Skeletal muscle cell (primary cell): ENCODE measurements around the gene ARID1B.

Experiments used
- DNase-seq: peaks from one replicate; pipeline ENCODE4 v3.0.0-alpha.2; 2010; ENCODE audit warnings: low read depth
- H3K4me3 ChIP-seq: 2 replicates; pipeline ENCODE4 v1.5.1; 2011; ENCODE audit warnings: low read depth, mild to moderate bottlenecking, control low read depth, low read length, moderate library complexity

Gene ARID1B

GRCh38 chr6:156816505-156816904, 39.3 kb downstream of the ARID1B start:
- no peak for DNase-seq
- no peak overlapping the region for H3K4me3 ChIP-seq

- DNase-seq = no peak
- no peak overlapping the region for H3K4me3 ChIP-seq
Measured at GRCh38 chr6:156820089-156820798, 43.1 kb downstream of the ARID1B start.

GRCh38 chr6:156821707-156822106, 44.5 kb downstream of the ARID1B start:
- no peak for DNase-seq
- no peak overlapping the region for H3K4me3 ChIP-seq

- H3K4me3 ChIP-seq = no peak overlapping the region
- DNase-seq = no peak
Measured at GRCh38 chr6:156822747-156823206, 45.6 kb downstream of the ARID1B start.

GRCh38 chr6:156824142-156824541, 47.0 kb downstream of the ARID1B start:
- H3K4me3 ChIP-seq = no peak overlapping the region
- no peak for DNase-seq

GRCh38 chr6:156825475-156825874, 48.3 kb downstream of the ARID1B start:
- DNase-seq = no peak
- no peak overlapping the region for H3K4me3 ChIP-seq

GRCh38 chr6:156826290-156826955, 49.2 kb downstream of the ARID1B start:
- no peak overlapping the region for H3K4me3 ChIP-seq

GRCh38 chr6:156827382-156827781, 50.2 kb downstream of the ARID1B start:
- DNase-seq = no peak
- H3K4me3 ChIP-seq = no peak overlapping the region

More at GRCh38 chr6:156826290-156826955, 49.2 kb downstream of the ARID1B start:
- DNase-seq = no peak

GRCh38 chr6:156828280-156828703, 51.1 kb downstream of the ARID1B start:
- no peak overlapping the region for H3K4me3 ChIP-seq
- peak; percentile 75 for DNase-seq

- DNase-seq = no peak
- no peak overlapping the region for H3K4me3 ChIP-seq
Measured at GRCh38 chr6:156830126-156830525, 52.9 kb downstream of the ARID1B start.

- H3K4me3 ChIP-seq = no peak overlapping the region
- DNase-seq = no peak
Measured at GRCh38 chr6:156832231-156832647, 55.1 kb downstream of the ARID1B start.

- no peak for DNase-seq
Measured at GRCh38 chr6:156832669-156833068, 55.5 kb downstream of the ARID1B start.

GRCh38 chr6:156833755-156834154, 56.6 kb downstream of the ARID1B start:
- no peak overlapping the region for H3K4me3 ChIP-seq
- DNase-seq = no peak

More at GRCh38 chr6:156832669-156833068, 55.5 kb downstream of the ARID1B start:
- no peak overlapping the region for H3K4me3 ChIP-seq

GRCh38 chr6:156839129-156839528, 62.0 kb downstream of the ARID1B start:
- H3K4me3 ChIP-seq = no peak overlapping the region
- DNase-seq = no peak

- H3K4me3 ChIP-seq = no peak overlapping the region
- no peak for DNase-seq
Measured at GRCh38 chr6:156839591-156840001, 62.4 kb downstream of the ARID1B start.

GRCh38 chr6:156840136-156840535, 63.0 kb downstream of the ARID1B start:
- DNase-seq = no peak
- no peak overlapping the region for H3K4me3 ChIP-seq

GRCh38 chr6:156840606-156841005, 63.4 kb downstream of the ARID1B start:
- DNase-seq = no peak
- H3K4me3 ChIP-seq = no peak overlapping the region

- no peak for DNase-seq
- no peak overlapping the region for H3K4me3 ChIP-seq
Measured at GRCh38 chr6:156841508-156841907, 64.3 kb downstream of the ARID1B start.

GRCh38 chr6:156842598-156843250, 65.5 kb downstream of the ARID1B start:
- DNase-seq = no peak
- no peak overlapping the region for H3K4me3 ChIP-seq

GRCh38 chr6:156844089-156844488, 66.9 kb downstream of the ARID1B start:
- DNase-seq = no peak
- no peak overlapping the region for H3K4me3 ChIP-seq
